ENCODE measurements around the gene PAOX. TPM values are rescaled to one million over a fixed set of nuclear protein-coding genes. Genes with fewer than 3 reads are reported as not detected.

PAOX gene
- total RNA-seq, 4 donors from 2014 or later: 15.3 to 26.7 (median 18.4) TPM

- H3K36me3 ChIP-seq: peaks cover 0 to 7% (median 0%) of the 10 kb centered on the region in 3 donors
- no peaks in the 10 kb centered on the region for H3K27me3 ChIP-seq
- H3K9me3 ChIP-seq: no peaks in the 10 kb centered on the region
- H3K4me3 ChIP-seq: no peak overlapping the region
- DNase-seq (ENCODE audit: low spot score in 2 of 2): no peak
- TF ChIP-seq POLR2A (IDR thresholded peaks at IDR 0.05) (no peak), CTCF (IDR thresholded peaks at IDR 0.05) (no peak), EP300 (IDR thresholded peaks at IDR 0.05) (no peak)
- H3K27ac ChIP-seq: no peak overlapping the region
- WGBS, 2 donors: 83 to 84% methylated on average over 11 of the region's 11 CpGs
- no peaks in the 10 kb centered on the region for H3K4me1 ChIP-seq
Observed at GRCh38 chr10:133438711-133439273, 59.7 kb downstream of the PAOX start.

DNA sequence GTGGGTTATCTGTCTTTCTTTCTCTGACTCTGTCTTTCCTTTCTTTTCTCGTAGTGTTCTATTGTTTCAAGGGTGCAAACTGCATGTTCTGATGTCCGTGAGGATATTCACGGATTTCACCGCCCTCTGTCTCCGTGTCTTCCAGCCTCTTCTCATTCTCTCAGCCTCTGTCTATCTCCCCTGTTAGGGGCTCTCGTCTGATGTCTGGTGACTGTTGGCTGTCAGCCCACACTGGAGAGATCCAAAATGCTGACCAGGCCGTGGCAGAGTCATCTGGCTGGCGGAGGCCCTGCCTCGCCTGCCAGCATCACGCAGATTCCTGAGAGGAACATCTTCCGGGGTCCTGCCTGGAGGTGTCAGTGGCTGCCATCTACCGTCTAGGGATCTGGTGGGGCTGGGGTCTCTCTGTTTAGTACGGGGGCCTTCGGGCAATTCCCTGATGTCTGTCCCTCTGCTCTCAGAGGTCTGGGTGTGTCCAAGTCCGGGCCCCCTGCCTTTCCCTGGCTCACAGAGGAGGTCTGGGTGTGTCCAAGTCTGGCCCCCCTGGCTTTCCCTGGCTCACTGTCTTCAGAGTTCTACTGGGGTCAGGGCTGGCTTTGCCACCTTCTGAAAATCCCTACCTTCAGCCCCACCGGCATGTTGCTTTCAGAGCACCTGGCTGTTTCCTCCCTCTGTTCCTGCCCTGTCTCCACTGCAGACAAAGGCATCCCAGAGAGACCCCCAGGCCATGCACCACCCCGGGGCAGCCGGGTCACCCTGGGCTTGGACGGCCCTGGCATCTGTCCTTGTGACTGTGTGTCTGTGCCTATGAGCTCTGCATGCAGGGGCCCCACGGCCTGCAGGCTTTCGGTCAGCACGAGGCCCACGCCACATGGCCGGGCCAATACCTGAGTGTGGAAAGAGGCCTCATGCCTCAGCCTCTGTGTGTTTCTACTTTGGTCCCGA, 60.7 kb downstream of the PAOX start:
- no peak for DNase-seq (ENCODE audit: low spot score in 2 of 2)
- Histone ChIP-seq H3K9me3 (peaks cover 0 to 2% (median 0%) of the 10 kb centered on the region in 4 donors), H3K27me3 (no peaks in the 10 kb centered on the region), H3K4me1 (no peaks in the 10 kb centered on the region), H3K36me3 (peaks cover 0 to 7% (median 0%) of the 10 kb centered on the region in 3 donors), H3K4me3 (no peak overlapping the region), H3K27ac (no peak overlapping the region)
- TF ChIP-seq CTCF (IDR thresholded peaks at IDR 0.05) (no peak), EP300 (IDR thresholded peaks at IDR 0.05) (no peak), POLR2A (IDR thresholded peaks at IDR 0.05) (no peak)
- 89% methylated on average over 22 to 23 of the region's 25 CpGs for WGBS, 2 donors

- Histone ChIP-seq H3K27me3 (no peaks in the 10 kb centered on the region), H3K9me3 (peaks cover 0 to 12% (median 0%) of the 10 kb centered on the region in 4 donors), H3K27ac (no peak overlapping the region), H3K4me1 (no peaks in the 10 kb centered on the region), H3K36me3 (peaks cover 0 to 7% (median 0%) of the 10 kb centered on the region in 3 donors), H3K4me3 (no peak overlapping the region)
- WGBS, 2 donors: 92 to 97% methylated on average over 13 to 17 of the region's 18 CpGs
- TF ChIP-seq CTCF (IDR thresholded peaks at IDR 0.05): no peak
- TF ChIP-seq POLR2A (IDR thresholded peaks at IDR 0.05): no peak
- TF ChIP-seq EP300 (IDR thresholded peaks at IDR 0.05): no peak
- no peak for DNase-seq (ENCODE audit: low spot score in 2 of 2)
Observed at GRCh38 chr10:133440633-133441285, 61.7 kb downstream of the PAOX start.

Small RNAs within 50 kb of the gene (small RNA-seq; reads per million reads assigned to genes)
- gene AL360181.4: not detected
- gene BANF1P2: not detected
- not detected for gene MIR3944

Other genes starting within 250 kb of the PAOX start
- gene KNDC1, start 219.0 kb upstream of the PAOX start, total RNA-seq: 1 to 10 TPM; 3.7 to 5.9 (median 4.8) TPM
- gene UTF1, start 149.0 kb upstream of the PAOX start, total RNA-seq: not detected
- gene VENTX, start 141.4 kb upstream of the PAOX start, total RNA-seq: 10 to 100 TPM in 1 of 4 donors, 1 to 10 TPM in 3; 2.5 to 10.5 (median 4.9) TPM
- gene ADAM8, start 102.4 kb upstream of the PAOX start, total RNA-seq: 10 to 100 TPM in 1 of 4 donors, 1 to 10 TPM in 3; 2.7 to 11.3 (median 6.4) TPM
- gene TUBGCP2, start 70.4 kb upstream of the PAOX start, total RNA-seq: 10 to 100 TPM; 35.8 to 73.5 (median 45.7) TPM
- gene ZNF511, start 70.3 kb upstream of the PAOX start, total RNA-seq: 10 to 100 TPM; 29.3 to 44.8 (median 35.0) TPM
- 1 to 10 TPM in 2 of 4 donors, under 1 TPM in 1, not detected in 1; 0.60 to 4.4 (median 1.2) TPM for gene CALY, start 42.4 kb upstream of the PAOX start, total RNA-seq
- 10 to 100 TPM in 3 of 4 donors, 1 to 10 TPM in 1; 9.8 to 29.4 (median 16.6) TPM for gene PRAP1, start 31.9 kb upstream of the PAOX start, total RNA-seq
- 10 to 100 TPM; 44.1 to 59.4 (median 49.3) TPM for gene FUOM, start 21.2 kb upstream of the PAOX start, total RNA-seq
- 100 to 1,000 TPM in 1 of 4 donors, 10 to 100 TPM in 3; 70.5 to 104 (median 76.4) TPM for gene ECHS1, start 5.9 kb upstream of the PAOX start, total RNA-seq
- 10 to 100 TPM; 28.7 to 65.7 (median 34.7) TPM for gene MTG1, start 14.9 kb downstream of the PAOX start, total RNA-seq
- gene SPRN, start 45.4 kb downstream of the PAOX start, total RNA-seq: not detected
- gene SCART1, start 74.7 kb downstream of the PAOX start, total RNA-seq: 1 to 10 TPM; 4.8 to 8.1 (median 6.1) TPM
- gene CYP2E1, start 148.1 kb downstream of the PAOX start, total RNA-seq: 1 to 10 TPM in 2 of 4 donors, under 1 TPM in 2; 0.30 to 7.0 (median 0.82) TPM
- gene SYCE1, start 186.3 kb downstream of the PAOX start, total RNA-seq: 1 to 10 TPM in 1 of 4 donors, not detected in 3; 3.5 TPM
- gene FRG2B, start 247.5 kb downstream of the PAOX start, total RNA-seq: not detected